NB4 (cell line): Measurements from ENCODE around the gene TRPV3.

ENCODE experiments used
- CTCF ChIP-seq: IDR thresholded peaks from one replicate; pipeline ENCODE4 v1.5.1; 2012; ENCODE audit warnings: low read depth, low read length
- POLR2A ChIP-seq: IDR thresholded peaks from 2 replicates; pipeline ENCODE4 v1.6.1; 2011; ENCODE audit warnings: mild to moderate bottlenecking; ENCODE audit not compliant: insufficient read length; ENCODE audit errors: extremely low read depth

GRCh38 chr17:3482852-3483251, 74.8 kb downstream of the TRPV3 start:
- TF ChIP-seq CTCF: no peak
- TF ChIP-seq POLR2A: no peak
